A673 (cell line): ENCODE data around the gene SPTBN4.

ENCODE experiments used
- CTCF ChIP-seq: fragments of 300-800, 200-600 bp; sonication (generic); conservative IDR thresholded peaks from 2 replicates; pipeline ENCODE4 v1.5.1; 2017; ENCODE audit warnings: low read depth, mild to moderate bottlenecking, antibody characterized with exemption, low read length, moderate library complexity, mixed read lengths
- EZH2 ChIP-seq: fragments of 200-600 bp; sonication (generic); IDR thresholded peaks from 2 replicates; pipeline ENCODE4 v1.6.1; 2017; ENCODE audit warnings: borderline replicate concordance, low read depth, mild to moderate bottlenecking, mixed read lengths, antibody characterized with exemption, low read length; ENCODE audit not compliant: poor library complexity, severe bottlenecking

DNA sequence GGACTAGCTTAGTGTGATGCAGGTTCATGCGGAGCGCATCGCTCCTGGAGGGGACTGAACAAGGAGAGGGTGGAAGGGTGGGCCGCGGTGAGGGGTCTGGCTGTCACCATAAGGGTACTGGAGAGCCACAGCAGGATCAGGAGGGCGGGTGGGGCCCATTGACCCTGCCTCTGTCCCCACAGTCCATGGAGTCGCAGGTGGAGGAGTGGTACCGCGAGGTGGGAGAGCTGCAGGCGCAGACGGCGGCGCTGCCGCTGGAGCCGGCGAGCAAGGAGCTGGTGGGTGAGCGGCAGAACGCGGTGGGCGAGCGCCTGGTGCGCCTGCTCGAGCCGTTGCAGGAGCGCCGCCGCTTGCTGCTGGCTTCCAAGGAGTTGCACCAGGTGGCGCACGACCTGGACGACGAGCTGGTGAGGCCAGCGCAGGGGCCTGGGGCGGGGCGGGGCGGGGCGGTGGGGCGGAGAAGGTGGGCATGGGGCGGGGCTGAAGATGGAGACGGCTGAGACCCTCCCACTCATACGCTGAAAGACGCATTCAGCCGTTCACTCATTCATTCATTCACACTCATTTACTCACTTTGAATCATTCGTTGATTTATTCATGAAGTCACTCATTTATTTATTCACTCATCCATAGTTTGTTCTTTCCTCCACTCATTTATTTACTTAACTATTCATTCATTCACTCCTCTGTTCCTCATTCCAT is 82.4 kb downstream of the SPTBN4 start:
- TF ChIP-seq CTCF (peak; percentile 60), EZH2 (no peak)
